Vagina (tissue), 2 donors: ENCODE measurements around the gene CREBZF.

Experiments
- POLR2AphosphoS5 ChIP-seq, 2 donors: sonication (generic); formaldehyde crosslinking; IDR thresholded peaks; one replicate each; pipeline ENCODE4 v1.9.0; 2017; ENCODE audit warnings: antibody characterized with exemption in 2 of 2, mild to moderate bottlenecking in 2 of 2, low read depth in 1 of 2; ENCODE audit not compliant: insufficient read depth in 1 of 2
- TF ChIP-seq, protein P1 (sequence below), 3 experiments: fragments of 450-650 bp in 2 of 3; fragments of 200-600 bp in 1 of 3; sonication (generic) in 1 of 3; IDR thresholded peaks; one replicate each; pipeline ENCODE4 v1.5.1; 2017 to 2019; ENCODE audit warnings: antibody characterized with exemption in 3 of 3, mild to moderate bottlenecking in 2 of 3, moderate library complexity in 2 of 3

DNA sequence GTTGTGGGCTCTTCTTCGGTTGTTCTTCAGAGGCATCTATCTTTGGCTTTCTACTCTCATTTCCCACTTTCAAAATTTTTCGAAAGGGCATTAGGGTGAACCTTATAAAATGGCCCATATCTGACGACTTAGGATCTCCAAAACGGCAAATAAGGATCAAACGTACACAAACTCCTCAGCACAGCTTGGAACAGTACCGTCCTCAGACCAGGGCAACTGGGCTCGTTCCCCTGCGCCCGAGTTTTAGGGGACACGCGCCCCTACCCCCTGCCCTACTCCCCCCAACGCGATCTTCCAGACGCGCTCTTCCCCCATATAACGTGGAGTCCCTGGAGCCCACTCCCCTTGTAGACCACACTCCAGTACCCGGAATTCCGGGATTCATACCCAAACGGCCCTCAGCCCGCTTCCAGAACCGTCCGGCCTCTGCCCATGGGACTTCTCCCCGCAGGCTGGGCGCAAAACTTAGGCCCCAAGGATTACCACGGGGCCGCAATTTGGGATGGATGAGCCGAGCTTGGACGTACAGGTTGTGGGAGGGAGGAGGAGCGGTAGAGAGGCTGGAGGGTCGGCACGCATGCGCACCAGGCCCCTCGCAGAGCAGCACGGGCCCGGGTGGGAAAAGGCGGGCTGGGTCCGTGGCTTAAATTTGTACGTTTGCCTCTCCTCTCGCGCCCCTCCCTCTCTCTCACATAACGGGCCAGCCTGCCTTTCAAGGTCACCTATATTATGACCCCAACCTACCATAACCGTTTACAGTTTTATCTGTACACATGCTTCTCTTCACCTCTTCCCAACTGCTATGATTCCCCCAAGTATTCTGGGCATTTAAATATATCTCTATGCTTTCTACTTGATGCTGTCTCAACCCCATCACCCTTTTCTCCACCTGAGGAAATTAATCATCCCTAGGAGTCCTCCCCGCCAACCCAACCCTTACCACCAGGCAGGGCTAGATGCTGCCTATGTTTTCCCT is 17.7 kb upstream of the CREBZF start:
- TF ChIP-seq, protein P1, sequence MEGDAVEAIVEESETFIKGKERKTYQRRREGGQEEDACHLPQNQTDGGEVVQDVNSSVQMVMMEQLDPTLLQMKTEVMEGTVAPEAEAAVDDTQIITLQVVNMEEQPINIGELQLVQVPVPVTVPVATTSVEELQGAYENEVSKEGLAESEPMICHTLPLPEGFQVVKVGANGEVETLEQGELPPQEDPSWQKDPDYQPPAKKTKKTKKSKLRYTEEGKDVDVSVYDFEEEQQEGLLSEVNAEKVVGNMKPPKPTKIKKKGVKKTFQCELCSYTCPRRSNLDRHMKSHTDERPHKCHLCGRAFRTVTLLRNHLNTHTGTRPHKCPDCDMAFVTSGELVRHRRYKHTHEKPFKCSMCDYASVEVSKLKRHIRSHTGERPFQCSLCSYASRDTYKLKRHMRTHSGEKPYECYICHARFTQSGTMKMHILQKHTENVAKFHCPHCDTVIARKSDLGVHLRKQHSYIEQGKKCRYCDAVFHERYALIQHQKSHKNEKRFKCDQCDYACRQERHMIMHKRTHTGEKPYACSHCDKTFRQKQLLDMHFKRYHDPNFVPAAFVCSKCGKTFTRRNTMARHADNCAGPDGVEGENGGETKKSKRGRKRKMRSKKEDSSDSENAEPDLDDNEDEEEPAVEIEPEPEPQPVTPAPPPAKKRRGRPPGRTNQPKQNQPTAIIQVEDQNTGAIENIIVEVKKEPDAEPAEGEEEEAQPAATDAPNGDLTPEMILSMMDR (IDR thresholded peaks at IDR 0.05): no peak
- peak in 1 of 2 donors; percentile 49 for TF ChIP-seq POLR2AphosphoS5 (IDR thresholded peaks at IDR 0.05; ENCODE audit: insufficient read depth in 1 of 2, low read depth in 1 of 2)
